MCF 10A (cell line): ENCODE results near the gene PTCD2. TPM values are rescaled to one million over a fixed set of nuclear protein-coding genes. Genes with fewer than 3 reads are reported as not detected.

Experiments
- BruUV-seq: library from RNA; stranded (reverse); fragments of 400-500 nt; replicated peaks from 2 replicates; lab custom pipeline; 2021; lab: Mats Ljungman, UMichigan
- CTCF ChIA-PET: fragments of 300-600 bp; sonication (Branson Sonifier 250); formaldehyde crosslinking; extraction: SDS; loops from one replicate; lab custom pipeline; 2021; ENCODE audit warnings: antibody characterized with exemption, inconsistent platforms; lab: Yijun Ruan, JAX
- POLR2A ChIA-PET: fragments of 300-600, 350-650 bp; sonication (Branson Sonifier 250); formaldehyde crosslinking; extraction: SDS; loops from one replicate; lab custom pipeline; 2020; ENCODE audit warnings: antibody characterized with exemption, inconsistent platforms; lab: Yijun Ruan, JAX
- DNase-seq: peaks from one replicate; pipeline ENCODE4 v3.0.0-alpha.2; 2018; ENCODE audit not compliant: unreplicated experiment
- H3K27ac Mint-ChIP-seq: one replicate; pipeline ENCODE4 v1.8.0; 2022; ENCODE audit warnings: mild to moderate bottlenecking, low read depth, mixed read lengths; ENCODE audit not compliant: unreplicated experiment
- H3K27me3 Mint-ChIP-seq: one replicate; pipeline ENCODE4 v1.8.0; 2022; ENCODE audit warnings: mixed read lengths; ENCODE audit not compliant: insufficient read depth, unreplicated experiment
- H3K36me3 Mint-ChIP-seq: one replicate; pipeline ENCODE4 v1.8.0; 2022; ENCODE audit warnings: mild to moderate bottlenecking, moderate library complexity, mixed read lengths; ENCODE audit not compliant: insufficient read depth, unreplicated experiment
- H3K4me1 Mint-ChIP-seq: one replicate; pipeline ENCODE4 v1.8.0; 2022; ENCODE audit warnings: mixed read lengths; ENCODE audit not compliant: insufficient read depth, unreplicated experiment
- H3K4me3 Mint-ChIP-seq: one replicate; pipeline ENCODE4 v1.8.0; 2022; ENCODE audit warnings: mild to moderate bottlenecking, moderate library complexity, mixed read lengths; ENCODE audit not compliant: unreplicated experiment
- H3K9me3 Mint-ChIP-seq: one replicate; pipeline ENCODE4 v1.8.0; 2022; ENCODE audit warnings: mixed read lengths; ENCODE audit not compliant: unreplicated experiment
- CTCF ChIP-seq: fragments of 200-600 bp; IDR thresholded peaks from one replicate; pipeline ENCODE4 v1.8.0; 2022; ENCODE audit warnings: antibody characterized with exemption, mild to moderate bottlenecking; ENCODE audit not compliant: unreplicated experiment
- intact Hi-C: fragments of 100-400 bp; cut with micrococcal nuclease; formaldehyde crosslinking; loops from 2 replicates; pipeline ENCODE4 v1.14.1; 2022
- total RNA-seq: library from RNA; stranded (reverse); gene quantifications from 2 replicates; pipeline ENCODE4 v1.2.3, GENCODE V29; 2022

Gene PTCD2
- total RNA-seq, 1 experiment from 2014 or later = 20.3 TPM

DNA sequence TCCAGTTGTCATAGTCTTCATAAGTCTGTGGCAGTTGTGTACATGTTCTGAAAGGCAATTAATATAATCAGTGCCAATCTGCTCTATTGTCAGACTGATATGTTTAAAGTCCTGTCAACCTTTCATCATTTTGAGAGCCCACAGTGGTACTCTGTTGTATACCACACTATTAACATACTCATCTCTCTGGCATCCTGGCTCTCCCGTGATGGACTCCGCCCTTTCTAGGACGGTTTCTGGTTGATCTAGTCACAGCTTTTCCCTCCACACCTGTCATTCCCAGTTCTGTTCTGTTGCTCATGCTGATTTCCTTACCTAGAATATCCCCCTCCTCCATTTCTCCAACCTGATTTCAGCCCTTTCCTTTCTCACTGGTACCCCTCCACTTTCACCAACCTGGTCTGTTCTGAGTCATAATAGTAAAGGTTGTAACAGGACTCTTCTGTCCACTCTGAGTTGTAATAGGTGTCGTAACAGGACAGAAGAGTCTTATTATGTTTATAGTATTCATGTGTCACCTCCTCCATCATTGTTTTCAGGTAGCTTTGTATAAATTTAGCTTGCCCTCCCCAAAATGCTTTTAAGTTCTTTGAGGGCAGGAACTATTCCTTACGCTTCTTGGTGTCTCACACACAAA is 4.1 kb downstream of the PTCD2 start:
- no peak for TF ChIP-seq CTCF
- Mint-ChIP-seq H3K9me3 (no peaks in the 10 kb centered on the region), H3K36me3 (peaks cover 42% of the 10 kb centered on the region), H3K27me3 (no peaks in the 10 kb centered on the region), H3K4me1 (peaks cover 40% of the 10 kb centered on the region), H3K4me3 (no peak overlapping the region), H3K27ac (peak overlapping the region; percentile 63)
- intact Hi-C loops = no loop called here
- CTCF ChIA-PET = interaction anchor here (0.8 to 1.1 kb wide), 2 partner anchors 16 to 450 kb away, joined by 3 read pairs; no protein-coding TSS in a partner anchor
- peak; percentile 58 for DNase-seq
- BruUV-seq = no TSS peak
- POLR2A ChIA-PET = interaction anchor here (1.1 kb wide), 1 partner anchor 8 kb away, joined by 4 read pairs; no protein-coding TSS in a partner anchor

DNA sequence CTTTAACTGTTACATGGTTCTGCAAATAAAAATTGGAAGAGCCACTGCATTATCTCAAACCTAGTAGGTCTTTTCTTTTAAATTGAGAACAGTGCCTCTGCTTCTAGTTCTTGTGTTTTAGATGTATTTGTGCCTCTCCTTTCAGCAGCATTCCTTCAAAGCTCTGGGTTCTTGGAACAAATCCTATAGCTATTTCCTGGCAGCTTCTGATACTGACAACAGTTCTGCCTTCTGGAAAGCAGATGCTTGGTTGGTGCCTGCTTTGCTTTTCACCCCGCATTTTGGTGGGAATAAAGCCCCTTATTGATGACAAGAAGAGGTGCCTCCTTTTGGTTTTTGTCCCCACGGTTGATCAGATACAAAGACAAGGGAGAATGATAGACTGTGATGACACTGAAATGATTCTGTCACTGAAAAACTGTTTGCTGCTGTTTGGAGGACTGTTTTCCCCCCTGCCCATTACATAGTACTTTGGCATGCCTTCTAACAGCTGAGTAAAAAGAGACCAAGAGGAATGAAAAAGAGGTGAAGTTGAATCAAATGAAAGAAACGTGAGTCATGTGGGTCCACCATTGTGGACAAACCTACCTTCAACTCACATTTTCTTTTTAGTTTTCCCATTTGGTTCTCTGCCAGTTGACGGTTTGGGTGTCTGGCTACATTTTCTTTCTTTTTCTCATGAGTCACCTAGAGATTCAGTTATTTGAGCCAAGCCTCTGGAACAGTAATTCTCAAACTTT is 5.6 kb downstream of the PTCD2 start:
- TF ChIP-seq CTCF = no peak
- H3K9me3 Mint-ChIP-seq = no peaks in the 10 kb centered on the region
- H3K4me1 Mint-ChIP-seq = peaks cover 43% of the 10 kb centered on the region
- peak; percentile 71 for DNase-seq
- ChIA-PET CTCF (no interaction called here), POLR2A (interaction anchor here (0.8 to 1.5 kb wide), 3 partner anchors 15 to 521 kb away, joined by 3 to 4 read pairs (median 4); no protein-coding TSS in a partner anchor)
- H3K36me3 Mint-ChIP-seq = peaks cover 57% of the 10 kb centered on the region
- intact Hi-C loops = no loop called here
- BruUV-seq = no TSS peak
- no peak overlapping the region for H3K4me3 Mint-ChIP-seq
- H3K27ac Mint-ChIP-seq = peak overlapping the region; percentile 70
- H3K27me3 Mint-ChIP-seq = no peaks in the 10 kb centered on the region

- intact Hi-C loops = no loop called here
- no peak for DNase-seq
- POLR2A ChIA-PET = interaction anchor here (0.7 to 1.5 kb wide), 5 partner anchors 16 to 548 kb away, joined by 3 to 4 read pairs (median 4); no protein-coding TSS in a partner anchor
- Mint-ChIP-seq H3K9me3 (no peaks in the 10 kb centered on the region), H3K27ac (peak overlapping the region; percentile 70), H3K4me1 (peaks cover 46% of the 10 kb centered on the region), H3K27me3 (no peaks in the 10 kb centered on the region), H3K36me3 (peaks cover 62% of the 10 kb centered on the region), H3K4me3 (no peak overlapping the region)
- BruUV-seq = no TSS peak
- CTCF ChIA-PET = no interaction called here
- no peak for TF ChIP-seq CTCF
Measured at GRCh38 chr5:72326306-72326649, 6.1 kb downstream of the PTCD2 start.

- CTCF ChIA-PET = interaction anchor here (0.6 to 1.0 kb wide), 3 partner anchors 15 to 54 kb away, joined by 3 to 4 read pairs (median 4); no protein-coding TSS in a partner anchor
- H3K27me3 Mint-ChIP-seq = no peaks in the 10 kb centered on the region
Measured at GRCh38 chr5:72328172-72328571, 8.0 kb downstream of the PTCD2 start.

More at GRCh38 chr5:72328172-72328571, 8.0 kb downstream of the PTCD2 start:
- Mint-ChIP-seq H3K27ac (peak overlapping the region; percentile 66), H3K4me3 (no peak overlapping the region), H3K36me3 (peaks cover 73% of the 10 kb centered on the region), H3K4me1 (peaks cover 40% of the 10 kb centered on the region), H3K9me3 (no peaks in the 10 kb centered on the region)
- intact Hi-C loops = no loop called here
- POLR2A ChIA-PET = interaction anchor here (0.6 to 1.1 kb wide), 2 partner anchors 11 to 55 kb away, joined by 3 read pairs; no protein-coding TSS in a partner anchor
- DNase-seq = peak; percentile 89
- no peak for TF ChIP-seq CTCF
- no TSS peak for BruUV-seq
